Activated CD8-positive, alpha-beta memory T cell treated with anti-CD3 and anti-CD28 coated beads for 36 hours (primary cell): ENCODE measurements around the gene CFAP57. TPM values are rescaled to one million over a fixed set of nuclear protein-coding genes. Genes with fewer than 3 reads are reported as not detected.
"Not testable (repeated sequence)": the region's sequence is repeated elsewhere in the genome, so short reads cannot be mapped to it uniquely, and the experiment has no call there.

Experiments
- CTCF ChIA-PET: fragments of 350-600 bp; sonication (Branson Sonifier 250); formaldehyde crosslinking; loops from one replicate; lab custom pipeline; 2021; ENCODE audit warnings: antibody characterized with exemption; lab: Charles Lee
- POLR2A ChIA-PET: fragments of 350-600 bp; sonication (Branson Sonifier 250); formaldehyde crosslinking; loops from one replicate; lab custom pipeline; 2021; ENCODE audit warnings: antibody characterized with exemption; lab: Charles Lee
- total RNA-seq, 2 experiments: library from RNA; stranded (reverse); gene quantifications; one replicate each; pipeline ENCODE4 v1.2.3, GENCODE V29; 2021

CFAP57 gene
- total RNA-seq, 2 experiments from 2014 or later: 0.25 to 0.42 TPM

- CTCF ChIA-PET: no interaction called here
- POLR2A ChIA-PET: no interaction called here
Observed at GRCh38 chr1:43165765-43166164, 6.4 kb upstream of the CFAP57 start.

- ChIA-PET CTCF (no interaction called here), POLR2A (interaction anchor here (1.6 kb wide), 1 partner anchor 479 kb away, joined by 3 read pairs; the partner anchor contains the start of gene KDM4A)
Observed at GRCh38 chr1:43171312-43171875, 736 bp upstream of the CFAP57 start.

GRCh38 chr1:43172527-43172972 is 420 bp downstream of the CFAP57 start:
- CTCF ChIA-PET: no interaction called here
- POLR2A ChIA-PET: interaction anchor here (1.6 kb wide), 1 partner anchor 478 kb away, joined by 3 read pairs; the partner anchor contains the start of gene KDM4A

DNA sequence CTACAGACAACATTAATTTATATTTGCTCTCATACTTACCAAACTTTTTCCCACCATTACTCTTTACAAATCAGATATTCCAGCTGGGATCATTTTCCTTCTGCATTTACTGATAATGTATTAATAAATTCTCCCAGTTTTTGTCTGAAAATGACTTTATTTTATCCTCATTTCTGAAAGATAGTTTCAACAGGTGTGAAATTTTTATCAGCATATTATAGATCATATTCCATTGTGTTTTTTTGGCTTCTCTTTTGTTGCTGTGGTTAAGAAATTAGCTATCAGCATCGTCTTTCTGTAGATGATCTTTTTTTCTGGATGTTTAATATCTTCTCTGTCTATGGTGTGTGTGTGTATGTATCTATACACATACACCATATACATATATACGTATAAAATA is 2.7 kb downstream of the CFAP57 start:
- POLR2A ChIA-PET: no interaction called here
- CTCF ChIA-PET: no interaction called here

DNA sequence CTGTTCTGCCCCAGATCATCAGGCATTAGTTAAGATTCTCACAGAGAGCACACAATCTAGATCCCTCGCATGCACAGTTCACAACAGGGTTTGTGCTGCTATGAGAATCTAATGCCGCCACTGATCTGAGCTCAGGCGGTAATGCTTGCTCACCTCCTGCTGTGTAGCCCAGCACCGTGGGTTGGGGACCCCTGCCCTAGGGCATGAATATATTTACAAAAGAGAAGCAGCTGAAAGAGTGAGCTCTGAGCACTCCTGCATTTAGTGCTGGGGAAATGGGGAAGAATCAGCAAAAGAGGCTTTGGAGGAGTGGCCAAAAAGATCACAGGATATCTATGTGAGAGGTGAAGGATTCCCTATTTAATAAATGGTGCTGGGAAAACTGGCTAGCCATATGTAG is 5.6 kb downstream of the CFAP57 start:
- ChIA-PET CTCF (no interaction called here), POLR2A (no interaction called here)

DNA sequence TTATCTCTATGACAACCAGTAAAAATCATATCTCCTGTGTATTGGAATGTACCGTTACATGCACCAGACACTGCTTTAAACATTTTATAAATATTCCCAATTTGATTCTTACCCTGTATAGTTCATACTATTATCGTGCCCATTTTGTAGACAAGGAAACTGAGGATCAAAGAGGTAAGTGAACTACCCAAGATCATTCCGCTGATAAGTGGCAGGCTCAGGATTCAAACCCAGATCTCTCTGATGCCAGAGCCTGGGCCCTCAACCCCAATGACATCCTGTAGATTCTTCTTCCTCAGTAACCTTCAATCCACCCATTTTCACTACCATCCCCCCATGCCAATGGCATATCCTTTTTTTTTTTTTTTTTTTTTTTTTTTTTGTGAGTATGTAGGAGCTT is 12.3 kb downstream of the CFAP57 start:
- ChIA-PET POLR2A (no interaction called here), CTCF (no interaction called here)

- ChIA-PET CTCF (no interaction called here), POLR2A (no interaction called here)
Observed at GRCh38 chr1:43184995-43185394, 12.9 kb downstream of the CFAP57 start.

- CTCF ChIA-PET: no interaction called here
- POLR2A ChIA-PET: no interaction called here
Observed at GRCh38 chr1:43188106-43188505, 16.0 kb downstream of the CFAP57 start.

GRCh38 chr1:43194509-43194908 is 22.4 kb downstream of the CFAP57 start:
- ChIA-PET CTCF (no interaction called here), POLR2A (no interaction called here)

DNA sequence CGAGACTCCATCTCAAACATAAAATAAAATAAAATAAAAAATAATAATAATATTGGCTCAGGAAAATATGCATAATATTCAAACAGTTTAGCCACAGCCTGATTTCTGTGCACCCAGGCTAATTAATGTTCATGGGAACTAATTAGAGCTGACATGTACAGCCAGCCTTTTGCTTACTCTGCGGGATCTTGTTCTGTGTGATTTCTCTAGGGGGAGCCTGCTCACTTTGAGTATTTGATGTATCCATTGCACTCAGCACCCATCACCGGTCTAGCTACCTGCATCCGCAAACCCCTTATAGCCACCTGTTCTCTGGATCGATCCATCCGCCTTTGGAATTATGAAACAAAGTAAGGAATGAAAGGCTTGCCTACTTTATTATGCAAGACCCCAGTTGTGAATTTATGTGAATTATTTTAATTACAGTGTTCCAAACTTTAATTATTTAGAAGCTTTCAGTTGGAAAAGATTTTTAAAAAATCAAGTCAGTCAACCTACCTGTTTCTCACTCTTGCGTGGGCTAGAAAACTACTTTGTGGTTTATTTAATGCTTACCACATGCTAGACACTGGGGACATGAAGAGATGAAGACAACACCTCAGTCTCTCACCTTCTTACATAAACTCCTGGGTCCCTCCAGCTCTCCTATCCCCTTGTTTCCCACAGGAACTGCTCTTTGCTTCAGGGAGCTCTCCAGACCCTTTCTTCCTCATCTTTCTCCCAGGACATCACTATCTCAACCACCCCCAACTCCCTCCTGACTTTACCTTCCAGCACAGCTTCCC is 25.4 kb downstream of the CFAP57 start:
- POLR2A ChIA-PET: interaction anchor here (0.6 kb wide), 1 partner anchor 523 kb away, joined by 7 read pairs; no protein-coding TSS in a partner anchor

DNA sequence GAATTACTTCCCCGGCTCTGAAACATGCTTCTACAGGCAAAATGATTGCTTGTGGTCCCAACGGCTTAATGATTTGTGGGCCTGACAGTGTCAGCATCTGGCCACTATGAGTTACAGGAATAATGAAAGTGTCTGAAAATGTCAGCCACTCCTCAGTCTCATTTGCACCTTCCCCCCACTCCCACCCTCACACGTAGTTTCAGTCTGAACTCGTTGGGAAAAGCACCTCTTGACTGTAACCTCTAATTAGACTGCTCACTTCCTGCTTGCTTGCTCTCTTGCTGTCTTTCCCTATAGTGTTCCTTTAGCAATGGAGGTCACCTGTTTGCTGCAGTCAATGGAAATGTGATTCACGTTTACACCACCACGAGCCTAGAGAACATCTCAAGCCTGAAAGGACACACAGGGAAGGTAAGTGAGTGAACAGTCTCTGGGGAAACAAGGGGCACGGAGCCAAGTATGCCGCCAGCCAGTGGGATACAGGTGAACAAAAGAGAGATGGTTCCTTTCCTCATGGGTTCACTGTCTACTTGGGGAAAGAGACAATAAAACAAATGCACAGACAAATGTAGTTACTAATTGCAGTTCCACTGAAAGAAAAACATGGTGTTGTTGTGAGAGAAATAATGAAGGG is 27.1 kb downstream of the CFAP57 start:
- CTCF ChIA-PET: no interaction called here
- POLR2A ChIA-PET: no interaction called here

More for the DNA sequence above, 25.4 kb downstream of the CFAP57 start:
- CTCF ChIA-PET: no interaction called here

DNA sequence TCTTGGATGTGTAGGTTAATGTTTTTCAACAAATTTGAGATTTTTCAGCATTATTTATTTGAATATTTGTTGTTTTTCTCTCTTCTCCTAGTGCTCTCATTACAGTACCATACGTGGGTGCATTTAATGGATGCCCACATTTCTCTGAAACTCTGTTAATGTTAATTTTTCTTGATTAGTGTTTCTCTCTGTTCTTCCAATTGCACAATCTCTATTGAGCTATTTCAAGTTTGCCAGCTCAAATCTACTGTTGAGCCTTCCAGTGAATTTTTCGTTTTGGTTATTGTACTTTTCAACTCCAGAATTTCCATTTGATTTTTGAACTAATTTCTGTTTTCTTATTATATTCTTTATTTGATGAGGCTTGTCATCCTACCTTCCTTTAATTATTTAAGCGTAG is 31.7 kb downstream of the CFAP57 start:
- CTCF ChIA-PET: no interaction called here

DNA sequence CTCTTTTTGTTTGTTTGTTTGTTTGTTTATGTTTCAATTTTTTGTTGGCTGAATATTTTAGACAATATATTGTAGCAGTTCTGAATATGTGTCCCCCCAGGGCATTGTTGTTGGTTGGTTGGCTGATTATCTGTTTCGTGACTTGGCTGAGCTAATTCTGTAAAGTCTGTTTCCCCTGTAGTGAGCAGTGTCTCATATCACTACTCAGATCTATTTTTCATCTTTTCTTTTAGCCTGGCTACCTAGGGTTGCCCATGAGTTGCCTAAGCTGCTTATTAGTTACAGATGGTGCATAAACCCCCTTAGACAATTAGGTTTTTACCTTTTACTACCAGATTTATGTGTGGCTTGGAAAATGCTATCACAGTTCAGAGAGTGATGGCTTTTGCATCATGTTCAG is 32.3 kb downstream of the CFAP57 start:
- POLR2A ChIA-PET: no interaction called here

More for the DNA sequence above, 31.7 kb downstream of the CFAP57 start:
- POLR2A ChIA-PET: no interaction called here

DNA sequence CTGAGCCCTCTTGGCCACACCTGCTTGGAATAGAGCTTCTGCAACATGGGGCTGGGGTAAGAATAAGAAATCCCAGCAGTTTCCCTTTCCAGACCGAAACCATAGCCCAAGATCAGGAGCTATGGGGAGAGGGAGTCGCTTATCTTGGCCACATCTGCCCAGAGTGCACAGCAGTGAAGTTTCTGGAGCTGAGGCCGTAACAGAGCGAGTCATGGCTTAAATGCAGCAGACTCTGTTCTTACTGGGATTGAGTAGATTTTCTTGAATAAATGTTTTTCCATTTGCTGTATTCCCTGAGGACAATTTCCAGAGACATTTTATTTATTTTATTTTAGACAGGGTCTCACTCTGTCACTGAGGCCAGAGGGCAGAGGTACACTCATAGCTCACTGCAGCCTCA is 33.5 kb downstream of the CFAP57 start:
- CTCF ChIA-PET: no interaction called here
- POLR2A ChIA-PET: no interaction called here

More for the DNA sequence above, 32.3 kb downstream of the CFAP57 start:
- CTCF ChIA-PET: no interaction called here

GRCh38 chr1:43206600-43207228 is 34.6 kb downstream of the CFAP57 start:
- CTCF ChIA-PET: no interaction called here
- POLR2A ChIA-PET: no interaction called here

- CTCF ChIA-PET: no interaction called here
Observed at GRCh38 chr1:43207229-43207853, 35.2 kb downstream of the CFAP57 start.

GRCh38 chr1:43208277-43208676 is 36.1 kb downstream of the CFAP57 start:
- CTCF ChIA-PET, POLR2A ChIA-PET: not testable (repeated sequence)

More at GRCh38 chr1:43207229-43207853, 35.2 kb downstream of the CFAP57 start:
- POLR2A ChIA-PET: no interaction called here

DNA sequence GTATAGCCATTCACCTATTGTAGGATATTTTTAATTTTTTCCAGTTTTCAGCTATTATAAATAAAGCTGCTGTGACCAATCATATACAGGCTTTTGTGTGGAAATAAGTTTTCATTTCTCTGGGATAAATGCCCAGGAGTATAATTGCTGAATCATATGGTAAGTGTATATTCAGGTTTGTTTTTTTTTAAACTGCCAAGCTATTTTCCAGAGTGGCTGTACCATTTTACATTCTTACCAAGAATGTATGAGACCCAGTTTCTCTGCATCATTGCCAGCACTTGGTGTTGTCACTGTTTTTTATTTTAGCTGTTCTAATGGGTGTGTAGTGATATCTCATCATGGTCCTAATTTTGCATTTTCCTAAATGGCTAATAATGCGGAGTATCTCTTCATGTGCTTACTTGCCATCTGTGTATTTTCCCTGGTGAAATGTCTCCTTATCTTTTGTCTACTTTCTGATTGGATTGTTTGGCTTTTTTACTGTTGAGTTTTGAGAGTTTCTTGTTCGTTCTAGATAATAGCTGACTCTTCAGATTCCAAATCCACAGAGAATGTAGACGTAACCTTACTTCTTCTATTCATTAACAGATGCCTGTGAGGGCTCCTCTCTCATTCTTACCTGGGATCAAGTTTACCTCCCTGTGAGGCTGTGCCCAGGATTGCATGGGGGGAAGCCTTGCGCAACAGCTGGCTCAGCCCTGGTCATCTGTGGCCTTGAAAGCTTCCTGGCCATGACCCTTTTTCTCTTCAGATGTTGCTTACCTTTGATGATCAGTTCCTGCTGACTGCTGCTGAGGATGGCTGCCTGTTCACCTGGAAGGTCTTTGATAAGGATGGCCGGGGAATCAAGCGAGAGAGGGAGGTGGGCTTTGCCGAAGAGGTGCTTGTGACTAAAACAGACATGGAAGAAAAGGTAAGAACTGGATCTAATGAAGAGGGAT is 42.6 kb downstream of the CFAP57 start:
- ChIA-PET CTCF (no interaction called here), POLR2A (no interaction called here)
